NAMALWA (cell line): ENCODE measurements around the gene FAM81B.

ENCODE experiments used
- DNase-seq: peaks from one replicate; pipeline ENCODE4 v3.0.0-alpha.2; 2015; ENCODE audit warnings: low spot score

The FAM81B gene

DNA sequence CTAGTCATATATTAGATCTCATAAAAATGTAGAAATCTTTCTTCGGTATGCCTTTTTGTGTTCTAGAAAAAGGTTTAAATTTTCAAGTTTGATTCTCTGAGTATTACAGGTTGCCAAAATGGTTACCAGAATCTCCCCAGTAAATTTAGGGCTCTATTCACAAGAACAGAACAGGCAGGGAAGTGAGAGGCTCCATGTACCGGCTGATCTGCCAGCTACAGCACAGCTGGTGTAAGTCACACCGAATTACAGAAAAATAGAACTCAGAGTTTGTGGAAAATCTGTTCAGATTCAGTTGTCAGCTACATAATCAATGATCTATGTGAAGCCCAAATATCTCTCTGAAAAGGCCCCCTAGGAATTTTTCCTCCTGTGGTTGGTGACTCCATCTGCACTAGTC, 10.5 kb downstream of the FAM81B start:
- no peak for DNase-seq

DNA sequence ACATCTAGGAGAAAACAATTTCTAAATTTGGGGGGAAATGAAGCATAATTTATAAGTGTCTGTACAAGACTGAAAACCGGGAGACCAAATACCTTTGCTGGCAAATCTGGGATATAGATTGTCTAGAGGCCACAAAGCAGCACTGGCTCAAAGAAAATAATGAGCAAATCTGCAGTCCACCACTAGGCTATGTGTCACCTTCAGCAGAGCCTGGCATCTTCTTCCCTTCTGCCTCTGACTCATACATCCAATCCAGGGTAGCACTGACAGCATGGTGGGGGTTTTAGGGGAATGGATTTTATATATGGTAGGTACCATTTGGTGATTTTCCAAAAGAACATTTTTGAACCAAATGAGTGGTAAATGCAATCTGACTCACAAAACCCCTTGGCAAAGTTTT, 12.8 kb downstream of the FAM81B start:
- DNase-seq, result no peak

DNA sequence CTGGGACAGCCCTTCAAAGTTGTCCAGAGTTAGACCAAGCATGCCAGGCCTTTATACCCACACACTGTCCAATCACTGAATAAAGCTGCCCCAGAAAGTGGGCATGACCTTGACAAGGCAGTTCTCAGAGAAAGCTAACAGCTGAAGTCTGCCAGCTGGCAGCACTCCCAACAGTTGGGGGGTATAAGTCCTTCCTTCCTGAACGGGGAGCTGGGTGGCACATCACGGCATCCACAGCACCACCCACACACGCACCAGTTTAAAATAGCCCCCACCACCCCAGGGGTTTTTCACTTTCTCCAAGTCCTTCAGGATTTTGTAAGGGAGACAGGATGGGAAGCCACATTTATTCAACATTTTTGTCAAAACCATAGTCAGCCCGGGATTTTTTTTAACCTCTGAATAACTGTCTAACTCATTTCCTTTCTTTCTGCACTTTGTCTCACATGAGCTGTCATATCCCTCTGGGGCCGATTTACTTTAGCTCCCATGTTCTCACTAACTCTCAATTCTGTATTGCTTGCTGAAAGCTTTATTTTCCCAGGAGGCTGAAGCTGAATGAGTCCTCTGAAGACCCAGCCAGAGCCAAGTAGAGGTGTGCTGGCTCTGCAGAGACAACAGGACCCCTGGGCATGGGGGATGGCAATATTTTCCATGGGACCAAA, 15.4 kb downstream of the FAM81B start:
- DNase-seq, result no peak

DNA sequence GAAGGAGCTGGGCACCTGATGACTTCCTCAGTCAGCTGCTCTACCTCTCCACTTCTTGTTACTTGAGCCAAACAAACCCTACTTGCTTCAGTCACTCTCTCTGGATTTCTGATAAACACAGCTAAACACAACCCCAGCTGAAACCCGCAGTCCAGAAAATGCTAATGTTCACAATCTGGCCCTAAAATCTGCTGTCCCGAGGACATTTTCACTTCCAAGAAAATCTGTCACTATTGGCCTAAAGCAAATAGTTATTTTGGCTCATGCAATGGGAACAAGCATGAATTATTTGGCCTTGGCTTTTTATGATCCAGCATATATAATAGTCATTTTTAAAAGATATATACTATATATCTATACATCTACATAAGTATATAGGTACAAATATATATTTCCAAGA, 19.1 kb downstream of the FAM81B start:
- DNase-seq, result no peak

DNA sequence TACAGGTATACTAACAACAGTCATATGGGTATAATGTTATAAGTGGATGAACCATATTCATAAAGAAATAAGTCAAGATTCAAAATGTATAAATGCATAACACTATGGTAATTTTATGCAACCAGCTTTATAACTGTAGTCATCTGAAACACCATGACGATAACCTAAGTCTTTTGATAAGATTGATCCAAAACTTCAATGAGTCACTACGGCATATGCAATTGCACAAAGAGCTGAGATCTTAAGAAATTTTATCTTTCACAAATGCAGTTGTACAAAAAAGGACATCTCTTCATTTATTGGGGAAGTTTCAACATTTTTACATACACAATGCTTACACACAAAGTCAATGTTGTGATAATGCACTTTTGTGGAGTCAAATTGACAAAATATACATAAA, 20.3 kb downstream of the FAM81B start:
- DNase-seq, result no peak

DNA sequence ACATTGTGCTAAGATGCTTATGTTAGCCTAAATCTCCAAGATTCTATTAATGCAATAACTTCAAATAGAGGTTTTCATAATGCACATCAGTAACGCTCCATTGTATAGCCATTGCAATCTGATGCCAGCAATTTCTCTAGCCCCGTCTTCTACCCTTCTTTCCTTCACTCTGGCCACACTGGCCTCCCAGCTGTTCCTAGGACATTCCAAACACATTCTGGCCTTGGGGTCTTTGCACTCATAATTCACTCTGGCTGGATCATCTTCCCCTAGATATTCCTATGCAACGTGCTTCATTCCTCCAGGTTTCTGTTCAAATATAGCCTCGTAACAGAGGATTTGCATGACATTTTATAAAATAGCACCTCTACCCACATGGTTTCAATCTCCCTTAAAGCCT, 23.3 kb downstream of the FAM81B start:
- no peak for DNase-seq

DNA sequence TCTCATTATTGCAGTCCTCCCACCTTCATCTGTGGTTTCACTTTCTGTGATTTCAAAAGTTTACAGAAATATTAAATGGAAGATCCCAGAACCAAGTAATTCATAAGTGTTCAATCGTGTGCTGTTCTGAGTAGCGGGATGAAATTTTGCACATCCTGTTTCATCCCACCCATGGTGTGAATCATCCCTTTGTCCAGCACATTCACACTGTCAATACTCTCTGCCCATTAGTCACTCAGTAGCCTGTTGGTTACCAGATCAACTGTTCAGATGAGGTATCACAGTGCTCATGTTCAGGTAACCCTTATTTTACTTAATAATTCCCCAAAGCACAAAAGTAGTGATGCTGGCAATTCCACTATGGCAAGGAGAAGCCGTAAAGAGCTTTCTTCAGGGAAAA, 26.8 kb downstream of the FAM81B start:
- no peak for DNase-seq

DNA sequence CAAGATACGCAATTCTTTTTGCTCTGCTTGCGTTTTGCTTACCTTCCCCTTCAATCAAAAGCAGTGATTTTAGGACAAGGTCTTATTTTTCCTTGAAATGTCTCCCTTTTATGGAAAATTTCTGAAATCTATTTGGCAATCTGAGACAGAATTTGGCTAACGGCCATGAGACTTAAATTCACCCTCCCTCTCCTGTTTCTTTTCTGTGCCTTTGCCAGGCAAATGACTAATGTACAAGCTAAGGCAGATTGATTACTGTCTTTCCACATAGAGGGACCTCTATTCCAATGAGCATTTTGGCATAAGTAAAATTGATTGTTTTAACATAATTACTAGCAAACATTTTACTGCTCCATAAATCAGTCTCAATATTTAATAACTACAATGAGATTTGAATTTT, 31.7 kb downstream of the FAM81B start:
- no peak for DNase-seq

DNA sequence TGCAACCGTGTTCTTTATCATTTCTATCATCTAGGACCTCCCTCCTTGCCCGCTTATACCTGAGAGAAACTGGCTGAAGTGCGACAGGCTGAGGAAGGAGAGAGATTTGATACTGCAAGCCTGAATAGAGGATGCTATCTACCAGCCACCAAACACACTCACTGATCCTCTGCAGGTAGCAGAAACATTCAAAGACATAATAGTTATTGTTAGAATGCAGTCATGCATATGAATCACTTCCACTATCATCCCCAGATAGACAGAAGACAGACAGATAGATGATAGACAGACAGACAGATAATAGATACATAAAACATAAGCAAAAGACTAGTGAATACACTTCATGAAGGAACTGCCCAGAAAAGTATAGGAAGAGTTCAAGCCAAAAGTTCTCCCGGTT, 32.9 kb downstream of the FAM81B start:
- DNase-seq, result no peak

DNA sequence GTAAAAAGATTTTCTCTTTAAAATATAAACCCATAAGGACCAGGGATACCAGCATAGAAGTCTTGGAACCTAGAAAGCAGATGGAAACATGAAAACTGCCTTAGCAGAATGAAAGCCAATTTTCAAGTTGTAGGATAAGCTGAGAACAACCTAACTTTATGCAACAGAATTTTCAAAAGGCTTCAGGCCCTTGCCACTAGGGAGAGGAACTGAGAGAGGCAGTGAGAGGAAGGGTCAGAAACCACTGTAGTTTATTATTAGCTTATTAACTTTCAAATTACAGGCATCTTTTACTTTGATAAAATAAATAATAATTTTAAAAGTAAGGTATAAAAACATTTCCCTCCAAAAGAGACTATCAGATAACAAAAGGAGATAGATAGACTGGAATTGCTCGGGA, 33.4 kb downstream of the FAM81B start:
- no peak for DNase-seq

DNA sequence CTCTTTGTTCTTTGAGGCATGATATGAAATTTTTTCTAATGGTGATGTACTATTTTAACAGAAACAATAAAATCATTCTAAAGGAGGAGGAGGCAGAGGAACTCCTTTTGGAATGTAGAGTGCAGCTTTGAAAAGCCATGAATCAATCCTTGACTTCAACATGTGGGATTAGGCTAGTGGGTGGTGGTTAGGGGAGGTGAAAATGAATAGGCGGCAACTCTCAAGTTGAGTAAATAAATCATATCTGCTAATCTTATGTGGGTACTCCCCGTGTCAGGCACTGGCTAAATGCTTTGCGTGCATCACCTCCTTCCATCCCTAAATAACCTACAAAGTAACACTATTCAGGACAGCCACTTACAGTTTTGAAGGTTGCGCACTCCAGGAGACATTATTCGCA, 35.1 kb downstream of the FAM81B start:
- no peak for DNase-seq

DNA sequence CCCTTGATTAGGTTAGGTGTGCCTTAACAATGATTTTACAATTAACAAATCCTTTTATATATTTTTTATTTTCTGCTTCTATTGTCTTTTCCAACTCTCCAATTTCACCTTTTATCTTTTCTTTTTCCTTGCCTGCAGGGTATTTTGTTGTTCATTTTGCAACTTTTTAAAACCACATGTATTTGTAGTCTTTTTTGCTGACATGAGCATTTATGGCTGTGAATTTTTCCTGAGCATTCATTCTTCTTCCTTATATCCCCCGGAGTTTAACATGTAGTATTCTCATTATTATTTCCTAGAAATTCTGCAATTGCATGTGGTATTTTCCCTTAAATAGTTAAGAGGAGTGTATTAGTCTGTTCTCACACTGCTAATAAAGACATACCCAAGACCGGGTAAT, 41.6 kb downstream of the FAM81B start:
- no peak for DNase-seq

DNA sequence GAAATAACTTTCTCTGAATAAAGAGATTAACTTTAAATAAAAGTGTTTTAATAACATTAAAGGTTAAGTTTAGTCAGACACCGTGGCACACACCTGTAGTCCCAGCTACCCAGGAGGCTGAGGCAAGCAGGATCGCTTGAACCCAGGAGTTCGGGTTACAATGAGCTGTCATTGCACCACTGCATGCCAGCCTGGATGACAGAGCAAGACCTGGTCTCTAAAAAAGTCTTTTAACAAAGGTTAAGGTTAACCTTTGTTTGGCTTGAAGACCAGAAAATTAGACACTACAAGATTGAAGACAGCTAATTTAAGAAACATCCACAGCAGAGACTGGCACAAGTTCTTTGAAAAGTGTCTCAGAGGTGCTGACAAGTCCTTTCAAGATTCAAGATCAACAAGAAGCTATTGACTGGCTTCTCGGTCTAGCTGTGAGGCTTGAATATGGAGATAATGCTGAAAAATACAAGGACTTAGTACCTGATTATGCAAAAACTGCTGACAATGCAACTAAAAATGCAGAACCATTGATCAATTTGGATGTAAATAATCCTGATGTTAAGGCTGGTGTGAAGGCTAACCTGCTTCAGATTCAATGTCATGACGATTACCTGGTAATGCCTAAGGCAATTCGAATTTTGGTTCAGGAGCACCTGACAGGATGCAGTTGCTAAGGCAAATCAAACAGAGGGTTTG, 48.8 kb downstream of the FAM81B start:
- no peak for DNase-seq

DNA sequence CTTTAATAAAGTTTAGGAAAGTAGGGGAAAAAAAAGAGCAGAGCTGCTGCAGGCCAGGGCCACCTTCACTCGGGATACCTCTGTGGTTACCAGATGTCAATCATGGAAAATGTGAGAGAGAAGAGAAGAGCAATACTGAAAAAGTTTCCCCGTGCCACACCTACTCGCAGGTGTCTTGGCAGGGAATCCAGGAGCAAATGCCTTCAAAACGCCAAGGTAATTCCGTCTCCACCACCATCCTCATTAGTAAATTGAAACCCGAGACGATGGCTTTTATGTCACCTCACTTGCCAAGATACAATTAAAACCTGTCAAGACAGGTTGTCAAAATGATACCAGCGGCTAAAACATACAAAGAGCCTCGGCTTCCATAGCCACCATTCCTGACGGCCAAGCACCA, 49.7 kb downstream of the FAM81B start:
- DNase-seq, result no peak

DNA sequence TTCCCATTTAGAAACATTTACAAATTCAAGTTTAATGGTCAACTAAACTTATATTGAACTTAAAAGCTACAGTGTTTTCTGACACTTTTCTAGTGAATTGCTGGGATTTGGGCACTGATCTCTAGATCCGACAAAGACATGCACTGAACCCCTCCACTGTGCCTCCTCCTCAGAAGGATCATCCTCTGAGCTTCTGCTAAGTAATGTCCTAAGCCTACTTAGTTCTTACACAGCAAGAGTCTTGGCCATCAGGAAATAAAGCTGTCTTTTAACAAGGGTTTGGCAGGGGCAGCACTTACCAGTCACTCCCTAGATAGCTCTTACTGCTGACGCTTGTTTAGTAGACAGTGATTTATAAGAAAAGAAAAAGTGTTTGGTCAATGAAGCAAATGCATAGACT, 50.5 kb downstream of the FAM81B start:
- no peak for DNase-seq

DNA sequence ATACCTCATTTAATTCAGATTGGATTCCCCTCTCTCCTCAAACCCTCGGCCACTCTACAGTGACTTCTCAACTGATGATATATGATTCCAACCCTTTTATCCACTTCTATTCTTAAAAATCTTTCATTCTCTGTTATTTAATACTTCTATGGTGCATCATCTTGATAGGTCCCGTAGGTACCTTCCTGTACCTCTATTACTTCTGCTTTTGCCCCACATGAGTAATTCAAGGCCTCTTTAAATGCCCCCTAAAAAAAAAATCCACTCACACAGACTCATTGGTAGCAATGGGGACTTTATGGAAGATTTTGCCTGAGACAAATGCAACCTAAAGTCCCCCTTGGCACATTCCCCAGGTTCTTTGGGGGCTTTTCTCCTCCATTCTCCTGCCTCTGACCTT, 54.3 kb downstream of the FAM81B start:
- no peak for DNase-seq

DNA sequence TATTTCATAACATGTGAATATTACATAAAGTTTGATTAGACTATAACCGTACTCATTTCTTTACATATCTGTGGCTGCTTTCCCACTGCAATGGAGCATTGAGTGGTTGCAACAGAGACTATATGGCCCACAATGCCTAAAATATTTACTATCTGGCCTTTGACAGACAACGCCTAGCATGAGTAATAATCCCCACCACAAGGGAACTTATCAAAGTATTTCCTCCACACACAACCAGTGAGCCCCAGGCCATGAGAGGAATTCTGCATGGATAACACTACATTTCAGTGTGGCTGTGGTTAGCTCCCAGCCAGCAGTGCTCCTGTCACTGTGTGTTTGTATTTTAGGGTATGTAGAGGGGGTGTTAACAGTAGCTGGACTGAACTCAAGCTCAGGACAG, 54.8 kb downstream of the FAM81B start:
- DNase-seq, result no peak

DNA sequence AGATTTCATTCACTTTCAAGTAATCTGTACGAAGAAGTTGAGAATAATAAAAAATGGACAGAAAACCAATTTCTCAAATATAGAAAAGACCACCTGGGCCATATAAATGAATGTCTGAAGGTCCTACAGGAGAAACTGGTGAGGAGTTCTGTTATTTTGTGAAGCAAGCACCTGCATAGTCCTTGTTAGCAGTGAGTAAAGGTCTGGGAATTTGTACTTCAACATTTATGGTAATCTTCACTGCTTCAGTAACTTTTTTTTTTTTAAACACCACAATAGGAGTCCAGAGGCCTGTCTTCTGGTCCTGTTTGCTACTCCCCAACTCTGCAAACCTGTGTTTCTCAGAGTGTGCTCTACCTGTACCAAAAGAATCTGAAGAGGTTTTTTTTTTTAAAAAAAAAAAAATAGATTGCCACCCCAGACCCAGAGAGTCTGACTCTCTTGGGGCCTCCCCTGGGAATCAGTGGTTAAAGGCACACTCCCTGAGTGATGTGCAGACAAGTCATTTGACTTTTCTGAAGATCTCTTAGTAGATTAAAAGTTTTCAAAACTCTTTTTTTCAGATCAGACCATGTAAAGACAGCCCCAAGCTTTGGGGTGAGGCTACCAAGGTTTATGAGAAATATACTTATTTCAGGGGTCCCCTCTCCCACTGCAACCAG, 55.5 kb downstream of the FAM81B start:
- no peak for DNase-seq

DNA sequence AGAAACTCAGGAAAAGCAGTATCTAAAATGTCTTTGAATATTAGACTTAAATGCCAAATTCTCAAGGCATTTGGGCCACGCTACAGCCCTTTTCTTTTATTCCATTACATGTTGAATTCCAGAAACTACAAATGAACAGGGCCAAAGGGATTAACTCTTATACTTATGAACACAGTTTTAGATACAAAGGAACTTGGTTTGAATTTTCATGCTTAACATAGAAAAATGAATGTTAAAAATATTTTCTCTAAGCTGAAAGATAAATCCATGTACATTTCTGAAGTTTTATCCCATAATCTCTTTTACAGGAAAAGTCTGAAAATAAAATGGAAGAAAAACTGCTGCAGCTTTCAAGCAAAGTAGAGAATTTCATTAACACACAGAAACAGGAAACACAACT, 56.8 kb downstream of the FAM81B start:
- no peak for DNase-seq

DNA sequence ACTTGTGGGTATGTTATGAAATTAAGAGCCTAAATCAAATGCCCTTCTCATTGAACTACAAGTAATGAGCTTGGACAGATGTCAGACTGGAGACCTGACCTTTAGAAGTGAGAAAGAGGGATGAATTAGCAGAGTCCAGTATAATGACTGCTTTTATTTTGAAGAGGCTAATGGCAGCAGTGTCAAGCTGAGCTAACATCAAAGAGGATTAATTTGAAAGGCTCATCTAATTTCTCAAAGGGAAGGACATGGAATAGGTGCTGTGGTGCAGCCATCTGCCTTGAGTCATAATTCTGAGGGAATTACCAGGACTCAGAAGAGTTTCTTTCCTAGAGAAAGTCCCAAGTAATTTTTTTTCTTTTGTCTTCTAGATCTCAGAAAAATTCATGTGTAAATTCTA, 57.6 kb downstream of the FAM81B start:
- DNase-seq, result no peak

DNA sequence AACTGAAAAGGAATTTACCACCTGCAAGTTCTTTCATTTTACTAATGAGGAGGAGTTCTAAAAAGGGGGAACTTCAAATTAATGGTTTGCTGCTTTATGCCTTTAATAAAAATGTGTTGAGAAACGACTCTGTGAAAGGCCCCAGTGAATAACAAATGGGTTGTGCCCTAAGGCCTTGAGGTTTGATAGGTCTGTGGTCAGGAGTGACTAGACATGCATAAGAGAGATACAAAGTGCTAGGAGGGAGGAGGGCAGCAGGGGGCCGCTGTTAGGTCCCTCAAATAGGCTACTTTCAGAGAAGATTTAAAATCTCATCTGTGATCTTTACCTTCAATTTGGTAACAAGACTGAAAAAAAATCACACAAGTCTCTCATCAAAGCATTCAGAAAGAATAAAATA, 58.3 kb downstream of the FAM81B start:
- no peak for DNase-seq

DNA sequence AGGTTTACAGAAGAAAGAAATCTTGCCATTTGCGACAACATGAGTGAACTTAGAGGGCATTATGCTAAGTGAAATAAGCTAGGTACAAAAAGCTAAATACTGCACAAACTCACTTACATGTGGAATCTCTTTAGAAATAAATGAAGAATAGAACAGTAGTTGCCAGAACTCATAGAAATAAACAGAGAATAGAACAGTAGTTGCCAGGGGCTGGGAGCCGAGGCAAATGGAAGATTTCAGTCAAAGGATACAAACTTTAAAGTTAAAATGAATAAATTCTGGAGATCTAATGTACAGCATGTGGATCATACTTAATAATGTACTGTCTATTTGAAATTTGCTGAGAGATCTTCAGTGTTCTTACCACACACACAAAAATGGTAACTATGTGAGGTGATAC, 63.4 kb downstream of the FAM81B start:
- no peak for DNase-seq

DNA sequence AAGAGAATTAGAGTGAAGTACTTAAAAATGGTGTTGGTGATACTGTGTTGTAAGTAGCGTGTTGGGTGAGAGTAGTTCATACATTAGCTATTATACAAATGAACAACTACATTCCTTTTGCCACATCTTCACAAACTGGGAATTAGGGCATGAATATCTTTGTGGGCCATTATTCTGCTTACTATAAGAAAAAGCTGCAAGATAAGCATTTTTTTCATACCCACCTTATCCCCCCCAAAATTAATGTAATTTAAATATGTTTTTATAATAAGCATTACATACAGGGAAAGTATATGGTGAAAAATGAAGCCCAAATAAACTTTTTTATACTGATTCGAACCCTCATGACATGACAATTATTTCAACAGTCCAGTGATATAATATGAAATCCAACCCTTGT, 69.5 kb downstream of the FAM81B start:
- no peak for DNase-seq

DNA sequence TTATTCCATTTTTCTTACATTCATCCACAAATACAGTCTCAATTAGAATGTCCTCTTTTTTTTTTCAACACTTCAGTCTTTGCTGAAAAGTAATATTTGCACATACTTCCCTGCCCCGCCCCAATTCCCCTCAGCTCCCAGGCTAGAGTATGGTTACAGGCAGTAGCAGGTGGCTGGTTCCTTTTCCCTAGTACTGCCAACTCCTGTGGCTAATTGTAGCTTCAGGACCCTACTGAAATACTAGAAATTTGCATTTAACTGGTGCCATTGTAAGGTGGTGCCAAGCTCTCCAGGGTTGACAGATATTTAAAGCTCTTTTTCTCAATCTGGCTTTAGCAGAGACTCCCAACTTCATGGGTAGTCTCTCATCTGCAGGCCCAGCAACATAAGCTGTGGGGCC, 80.3 kb downstream of the FAM81B start:
- DNase-seq, result no peak
